NCI-H1417 (cell line): ENCODE results near the gene ASTN2.
A peak's percentile ranks its signal among the peaks of the same experiment; 100 is the strongest.
"Not testable (repeated sequence)": the region's sequence is repeated elsewhere in the genome, so short reads cannot be mapped to it uniquely, and the experiment has no call there.

ENCODE experiments used
- DNase-seq, 3 experiments: peaks; one replicate each; lab custom pipeline; 2025; lab: John Stamatoyannopoulos, UW

ASTN2 gene

DNA sequence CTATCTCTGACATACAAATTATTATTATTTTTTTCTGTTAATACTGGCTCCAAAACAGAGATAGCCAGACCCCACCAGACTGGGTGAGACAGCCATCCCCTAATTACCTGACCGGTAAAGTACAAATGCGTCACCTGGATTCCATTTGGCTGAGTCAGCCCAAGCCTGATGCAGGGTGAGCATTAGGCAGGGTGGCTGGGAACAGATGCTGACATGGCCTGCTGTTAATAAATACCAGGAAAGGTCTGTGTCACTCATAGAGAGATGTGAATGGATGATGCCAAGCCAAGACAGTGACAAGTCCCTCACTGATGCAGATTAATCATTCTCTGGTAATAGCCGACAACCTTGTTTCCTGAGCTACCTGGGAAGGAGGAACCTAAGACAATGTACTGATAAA lies 544.3 kb downstream of the ASTN2 start:
- peak in 2 of 3 experiments; percentile 42 to 56 for DNase-seq

GRCh38 chr9:116868201-116868600 lies 546.7 kb downstream of the ASTN2 start:
- DNase-seq = no peak

- no peak for DNase-seq
Observed at GRCh38 chr9:116861321-116861720, 553.5 kb downstream of the ASTN2 start.

- DNase-seq = peak; percentile 56 to 84 (median 64)
Observed at GRCh38 chr9:116860509-116861120, 554.2 kb downstream of the ASTN2 start.

DNA sequence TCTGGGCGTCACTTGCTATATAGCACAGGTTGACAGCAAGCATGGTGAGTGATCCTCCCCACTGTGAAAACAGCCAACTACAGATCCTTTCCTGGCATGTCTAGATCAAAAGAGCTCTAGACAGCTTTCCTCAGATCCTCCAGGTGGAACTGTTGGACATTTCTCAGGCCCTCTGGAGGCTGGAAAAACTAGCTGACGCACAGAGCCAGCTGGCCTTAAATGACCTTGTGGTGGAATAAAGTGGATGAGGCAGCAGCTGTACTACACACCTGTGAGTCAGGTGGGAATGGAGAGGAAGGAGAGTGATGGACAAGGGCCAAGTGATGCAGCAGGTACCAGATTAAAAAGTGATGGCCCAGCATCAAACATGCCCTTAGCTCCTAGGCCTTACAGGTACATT lies 555.1 kb downstream of the ASTN2 start:
- DNase-seq = peak; percentile 21 to 64 (median 55)

DNA sequence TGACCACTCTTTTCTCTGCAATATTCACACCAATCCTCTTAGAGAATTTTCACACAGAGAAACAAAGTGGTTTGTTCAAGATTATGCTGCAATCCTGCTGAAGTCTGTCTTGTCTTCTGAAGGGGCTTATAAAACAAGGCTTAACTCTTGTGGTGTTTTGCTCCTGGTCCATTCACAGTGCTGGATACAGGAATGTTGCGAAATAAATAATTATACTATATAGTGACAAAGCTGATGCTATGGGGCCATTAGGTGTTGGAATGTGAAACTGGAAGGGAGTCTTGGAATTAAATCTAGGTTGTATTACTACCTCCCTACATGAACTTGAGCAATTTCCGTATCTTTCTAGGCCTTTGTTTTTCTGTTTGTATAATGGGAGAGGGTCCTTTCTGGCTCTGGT lies 557.5 kb downstream of the ASTN2 start:
- DNase-seq = no peak

GRCh38 chr9:116855881-116856662 lies 558.8 kb downstream of the ASTN2 start:
- peak in 2 of 3 experiments; percentile 14 to 46 for DNase-seq

DNA sequence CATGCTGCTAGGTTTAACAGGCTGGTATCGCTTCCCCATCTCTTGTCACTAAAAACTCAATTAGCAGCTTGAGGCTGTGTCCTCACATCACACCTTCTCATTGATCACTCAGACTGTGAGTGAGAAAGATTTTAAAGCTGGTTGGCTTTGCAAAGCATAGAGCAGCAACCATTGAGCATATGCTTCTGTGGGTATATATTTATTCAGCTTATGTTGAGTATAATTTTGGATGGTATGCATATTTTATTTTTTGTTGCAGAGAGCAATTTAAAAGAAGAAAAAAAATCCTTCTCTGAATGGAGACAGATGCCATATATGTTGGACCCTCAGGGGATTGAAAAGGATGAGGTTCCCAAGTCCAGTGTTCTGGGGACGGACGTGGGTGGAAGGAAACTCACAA lies 565.1 kb downstream of the ASTN2 start:
- no peak for DNase-seq

GRCh38 chr9:116844621-116845020 lies 570.2 kb downstream of the ASTN2 start:
- no peak for DNase-seq

DNA sequence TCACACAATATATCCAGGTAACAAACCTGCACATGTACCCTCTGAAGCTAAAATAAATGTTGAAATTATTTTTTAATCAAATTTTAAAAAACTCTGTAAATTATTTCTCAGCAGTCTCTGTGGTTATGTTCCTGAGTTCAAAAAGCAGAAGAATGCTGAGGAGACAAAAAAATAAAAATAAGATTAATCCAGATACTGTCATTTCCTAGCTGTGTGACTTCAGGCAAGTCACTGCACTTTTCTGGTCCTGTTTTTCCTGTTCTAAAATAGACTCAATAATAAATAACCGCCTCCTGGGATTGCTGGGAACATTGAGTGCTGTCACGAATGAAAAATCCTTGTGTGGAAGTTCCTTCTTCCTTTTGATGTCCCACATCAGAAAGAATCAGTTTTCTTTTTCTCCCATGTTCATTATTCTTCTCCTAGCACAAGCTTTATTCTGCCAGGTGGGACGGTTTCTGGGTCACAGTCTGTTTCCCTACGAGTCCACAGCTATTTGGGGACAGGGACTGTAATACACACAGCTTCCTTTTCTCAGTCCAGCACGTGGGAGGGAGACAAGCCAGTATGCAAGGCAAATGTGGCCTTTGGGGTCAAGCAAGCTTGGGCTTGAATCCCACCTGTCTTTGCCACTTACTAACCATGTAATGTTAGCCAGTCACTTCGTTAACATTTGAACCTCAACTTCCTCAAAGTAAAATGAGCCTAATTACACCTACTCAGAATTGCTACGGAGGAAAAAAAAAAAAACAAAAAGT lies 570.8 kb downstream of the ASTN2 start:
- no peak for DNase-seq

- DNase-seq = peak; percentile 73 to 87 (median 83)
Observed at GRCh38 chr9:116842658-116843057, 572.2 kb downstream of the ASTN2 start.

DNA sequence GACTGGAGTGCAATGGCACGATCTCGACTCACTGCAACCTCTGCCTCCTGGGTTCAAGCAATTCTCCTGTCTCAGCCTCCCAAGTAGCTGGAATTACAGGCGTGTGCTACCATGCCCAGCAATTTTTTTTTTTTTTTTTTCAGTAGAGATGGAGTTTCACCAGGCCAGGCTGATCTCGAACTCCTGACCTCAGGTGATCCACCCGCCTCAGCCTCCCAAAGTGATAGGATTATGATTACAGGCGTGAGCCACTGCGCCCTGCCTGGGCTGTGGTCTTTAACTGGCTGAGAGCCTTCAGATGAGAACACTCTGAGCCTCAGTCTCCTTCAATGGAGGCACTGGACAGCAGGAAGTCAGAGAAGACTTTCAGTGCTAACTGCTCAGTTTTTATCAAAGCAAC lies 576.4 kb downstream of the ASTN2 start:
- not testable (repeated sequence) for DNase-seq

- peak in 2 of 3 experiments; percentile 38 to 64 for DNase-seq
Observed at GRCh38 chr9:116837018-116837989, 577.6 kb downstream of the ASTN2 start.

GRCh38 chr9:116830321-116830720 lies 584.5 kb downstream of the ASTN2 start:
- DNase-seq = not testable (repeated sequence)

DNA sequence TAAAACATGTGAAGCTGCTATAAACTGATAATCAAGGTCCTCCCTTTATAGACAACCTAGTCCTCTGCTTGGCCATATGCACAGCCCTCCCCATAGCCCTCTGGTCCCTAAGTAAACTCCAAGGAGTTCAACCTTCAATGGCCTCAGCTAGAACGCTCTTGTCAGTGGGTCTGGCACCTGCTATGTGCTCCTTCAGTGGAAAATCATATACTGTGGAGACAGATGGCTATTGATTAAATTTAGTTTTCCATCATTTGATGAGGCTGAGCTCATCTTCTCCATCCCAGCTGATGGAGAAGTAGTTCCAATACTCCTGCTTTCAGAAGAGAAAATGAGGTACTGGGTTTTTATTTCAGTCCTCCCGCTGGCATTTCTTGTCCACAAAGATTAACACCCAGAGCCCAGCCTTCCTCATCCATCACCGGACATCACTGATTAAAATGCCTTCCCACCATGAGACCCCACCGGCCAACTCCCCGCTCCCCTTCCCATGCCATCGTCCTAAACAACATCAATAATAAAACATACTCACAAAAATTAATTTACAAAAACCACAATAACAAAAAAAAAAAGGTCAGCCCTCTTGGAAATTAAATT lies 593.1 kb downstream of the ASTN2 start:
- DNase-seq = no peak

DNA sequence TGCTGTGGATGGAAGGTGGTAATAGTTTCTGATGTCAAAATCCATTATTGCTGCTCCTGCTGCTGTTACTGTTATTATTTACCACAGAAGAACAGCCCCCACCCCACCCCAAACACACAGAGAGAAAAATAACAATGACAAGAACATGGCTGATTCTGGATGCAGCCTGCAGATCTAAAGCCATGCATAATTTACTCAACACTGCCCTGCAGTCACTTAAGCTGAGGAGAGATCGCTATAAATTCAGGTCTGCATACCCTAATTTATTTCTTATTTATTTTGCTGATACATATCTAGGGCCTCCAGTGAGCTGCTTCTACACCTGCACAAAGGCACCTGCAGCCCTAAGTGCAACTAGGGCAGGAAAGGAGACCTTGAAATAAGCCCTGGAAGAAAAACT lies 595.7 kb downstream of the ASTN2 start:
- DNase-seq = no peak

GRCh38 chr9:116817762-116818161 lies 597.1 kb downstream of the ASTN2 start:
- peak in 1 of 3 experiments; percentile 29 for DNase-seq

GRCh38 chr9:116816484-116816883 lies 598.4 kb downstream of the ASTN2 start:
- no peak for DNase-seq

- no peak for DNase-seq
Observed at GRCh38 chr9:116815835-116816234, 599.0 kb downstream of the ASTN2 start.

- DNase-seq = no peak
Observed at GRCh38 chr9:116813031-116813300, 601.9 kb downstream of the ASTN2 start.

DNA sequence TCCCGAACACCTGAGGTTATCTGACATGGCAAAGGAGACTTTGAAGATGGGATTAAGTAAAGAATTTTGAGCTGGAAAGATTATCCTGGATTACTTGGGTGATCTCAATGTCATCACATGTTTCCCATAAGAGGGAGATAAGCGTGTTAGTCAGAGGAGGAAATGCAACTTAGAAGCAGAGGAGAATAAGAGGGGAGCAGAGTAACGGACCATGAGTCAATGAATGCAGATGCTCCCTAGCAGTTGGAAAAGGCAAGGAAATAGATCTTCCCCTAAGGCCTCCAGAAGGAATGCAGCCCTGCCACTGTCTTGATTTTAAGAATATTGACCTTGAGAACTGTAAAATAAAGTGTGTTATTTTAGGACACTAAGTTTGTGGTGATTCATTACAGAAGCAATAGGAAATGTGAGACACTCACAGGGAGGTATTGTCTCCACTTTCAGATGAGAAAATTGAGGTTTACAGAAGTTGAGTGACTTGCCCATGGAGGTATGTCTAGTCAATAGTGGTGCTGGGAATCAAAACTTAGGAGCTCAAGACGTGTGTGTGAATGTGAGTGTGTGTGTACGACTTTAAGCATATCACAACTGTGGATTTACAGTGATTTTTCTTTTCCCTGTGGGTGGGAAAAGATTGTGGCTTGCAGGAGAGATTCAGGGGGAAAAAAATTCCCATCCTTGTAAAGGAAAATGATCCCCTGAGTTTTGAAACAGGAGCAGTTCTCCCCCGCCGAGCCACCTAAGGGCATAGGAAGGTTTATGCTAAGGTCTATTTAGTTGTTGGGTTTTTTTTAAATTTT lies 602.4 kb downstream of the ASTN2 start:
- no peak for DNase-seq
